PC-3 (cell line): Measurements from ENCODE around the gene ISY1. TPM values are rescaled to one million over a fixed set of nuclear protein-coding genes. Genes with fewer than 3 reads are reported as not detected.
"Not testable (repeated sequence)": the region's sequence is repeated elsewhere in the genome, so short reads cannot be mapped to it uniquely, and the experiment has no call there.

Experiments
- ATAC-seq: fragments of 200-7000 bp; cut with Tn5 transposase; 2 replicates; pipeline ENCODE4 v1.9.1; 2020; ENCODE audit warnings: mild to moderate bottlenecking, moderate library complexity
- BruUV-seq: library from RNA; stranded (reverse); fragments of 400-500 nt; replicated peaks from 2 replicates; lab custom pipeline; 2021; lab: Mats Ljungman, UMichigan
- CTCF ChIA-PET: fragments of 300-600 bp; sonication (Branson Sonifier 250); formaldehyde crosslinking; loops from one replicate; lab custom pipeline; 2022; ENCODE audit warnings: antibody characterized with exemption; lab: Charles Lee
- POLR2A ChIA-PET: fragments of 300-600 bp; sonication (Branson Sonifier 250); formaldehyde crosslinking; loops from one replicate; lab custom pipeline; 2022; ENCODE audit warnings: antibody characterized with exemption; ENCODE audit not compliant: unreplicated experiment; lab: Charles Lee
- DNase-seq: peaks from one replicate; pipeline ENCODE4 v3.0.0-alpha.2; 2015
- H2AFZ ChIP-seq: fragments of 300-600 bp; sonication (generic); 2 replicates; pipeline ENCODE4 v1.6.0; 2016; ENCODE audit warnings: antibody characterized with exemption, low read length
- H3F3A ChIP-seq: fragments of 300-600 bp; sonication (generic); one replicate; pipeline ENCODE4 v1.6.0; 2017; ENCODE audit warnings: antibody characterized with exemption, low read length, control low read depth, mild to moderate bottlenecking; ENCODE audit not compliant: unreplicated experiment
- H3K27ac ChIP-seq: fragments of 300-600 bp; sonication (generic); 2 replicates; pipeline ENCODE4 v1.5.1; 2016; ENCODE audit warnings: mild to moderate bottlenecking, low read length
- H3K27me3 ChIP-seq: fragments of 300-600 bp; sonication (generic); 2 replicates; pipeline ENCODE4 v1.6.1; 2016; ENCODE audit warnings: low read length, mixed read lengths
- H3K36me3 ChIP-seq: fragments of 300-600 bp; sonication (generic); 2 replicates; pipeline ENCODE4 v1.6.1; 2016; ENCODE audit warnings: low read depth, mixed run types, low read length, mixed read lengths
- H3K4me1 ChIP-seq: fragments of 300-600 bp; sonication (generic); 2 replicates; pipeline ENCODE4 v1.5.1; 2016; ENCODE audit warnings: low read length; ENCODE audit not compliant: insufficient read depth
- H3K4me2 ChIP-seq: fragments of 300-600 bp; sonication (generic); 2 replicates; pipeline ENCODE4 v1.6.0; 2016; ENCODE audit warnings: low read length
- H3K4me3 ChIP-seq: fragments of 300-600 bp; sonication (generic); 2 replicates; pipeline ENCODE4 v1.5.1; 2016; ENCODE audit warnings: mild to moderate bottlenecking, low read length, mixed read lengths
- H3K79me2 ChIP-seq: fragments of 300-600 bp; sonication (generic); 2 replicates; pipeline ENCODE4 v1.6.1; 2017; ENCODE audit warnings: low read length, mixed read lengths
- H3K9ac ChIP-seq: fragments of 300-600 bp; sonication (generic); 2 replicates; pipeline ENCODE4 v1.6.0; 2016; ENCODE audit warnings: mild to moderate bottlenecking, low read length
- H3K9me2 ChIP-seq: fragments of 300-600 bp; sonication (generic); replicated peaks from 2 replicates; pipeline ENCODE4 v1.6.1; 2016; ENCODE audit warnings: mixed run types, low read length, mixed read lengths
- H3K9me3 ChIP-seq: fragments of 300-600 bp; sonication (generic); 2 replicates; pipeline ENCODE4 v1.6.1; 2016; ENCODE audit warnings: low read length, mixed read lengths
- H4K20me1 ChIP-seq: fragments of 300-600 bp; sonication (generic); 2 replicates; pipeline ENCODE4 v1.6.1; 2016; ENCODE audit warnings: low read length, mixed read lengths
- EZH2 ChIP-seq: fragments of 300-600 bp; sonication (generic); IDR thresholded peaks from one replicate; pipeline ENCODE4 v1.6.1; 2017; ENCODE audit warnings: antibody characterized with exemption, mild to moderate bottlenecking, low read length; ENCODE audit not compliant: unreplicated experiment
- EZH2phosphoT487 ChIP-seq: fragments of 300-600 bp; sonication (generic); IDR thresholded peaks from 2 replicates; pipeline ENCODE4 v1.6.1; 2018; ENCODE audit warnings: mild to moderate bottlenecking, antibody characterized with exemption, low read length, borderline replicate concordance
- intact Hi-C: fragments of 100-400 bp; cut with micrococcal nuclease; formaldehyde crosslinking; loops from 2 replicates; pipeline ENCODE4 v1.9.0; 2023
- total RNA-seq: library from RNA; depleted of rRNA; stranded (reverse); fragments of >200 nt; gene quantifications from 2 replicates; pipeline ENCODE4 v1.2.3, GENCODE V29; 2014
- TF ChIP-seq, protein P1 (sequence below): fragments of 300-600 bp; sonication (generic); conservative IDR thresholded peaks from 2 replicates; pipeline ENCODE4 v1.5.1; 2017; ENCODE audit warnings: antibody characterized with exemption, low read depth, mild to moderate bottlenecking, low read length

Gene ISY1
- total RNA-seq, 1 experiment from 2014 or later: 18.1 TPM

DNA sequence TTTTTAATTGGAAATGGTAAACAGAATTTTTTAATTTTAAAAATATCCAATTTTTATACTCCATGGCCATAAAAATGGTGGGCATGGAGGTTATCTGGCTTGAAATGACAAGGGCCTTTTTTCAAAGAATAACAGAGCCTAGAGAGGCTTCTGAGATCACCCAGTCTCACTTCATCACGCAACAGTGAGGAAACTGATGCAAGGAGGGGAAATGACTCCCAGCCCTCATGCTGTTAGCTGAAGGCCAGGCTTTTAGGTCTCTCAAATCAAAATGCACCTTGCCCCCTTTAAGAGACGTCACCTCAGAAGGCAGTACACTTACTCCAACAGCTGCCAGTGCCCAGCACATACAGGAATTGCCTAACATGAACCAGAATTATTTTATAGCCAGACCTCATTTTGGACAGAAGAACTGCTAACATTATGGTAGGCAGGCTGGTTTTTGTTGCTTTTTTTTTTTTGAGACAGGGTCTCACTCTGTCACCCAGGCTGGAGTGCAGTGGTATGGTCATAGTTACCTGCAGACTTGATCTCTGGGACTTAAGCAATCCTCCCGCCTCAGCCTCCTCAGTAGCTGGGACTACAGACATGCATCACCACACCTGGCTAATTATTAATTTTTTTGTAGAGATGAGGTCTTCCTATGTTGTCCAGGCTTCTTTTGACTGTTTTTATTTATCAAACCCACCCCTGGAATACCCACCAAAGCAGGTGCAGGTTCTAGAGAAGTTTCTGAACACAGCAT, 48.4 kb downstream of the ISY1 start:
- no TSS peak for BruUV-seq
- intact Hi-C loops: no loop called here
- H3K36me3 ChIP-seq: 0 out of 2 replicates have a peak, but pooled peaks cover 3% of the 10 kb centered on the region
- H3K9ac ChIP-seq: no peak overlapping the region
- H3K79me2 ChIP-seq: peaks cover 11% of the 10 kb centered on the region
- H3K9me3 ChIP-seq: no peaks in the 10 kb centered on the region
- H3K4me1 ChIP-seq: no peaks in the 10 kb centered on the region
- TF ChIP-seq EZH2 (no peak), EZH2phosphoT487 (no peak)
- TF ChIP-seq, protein P1, sequence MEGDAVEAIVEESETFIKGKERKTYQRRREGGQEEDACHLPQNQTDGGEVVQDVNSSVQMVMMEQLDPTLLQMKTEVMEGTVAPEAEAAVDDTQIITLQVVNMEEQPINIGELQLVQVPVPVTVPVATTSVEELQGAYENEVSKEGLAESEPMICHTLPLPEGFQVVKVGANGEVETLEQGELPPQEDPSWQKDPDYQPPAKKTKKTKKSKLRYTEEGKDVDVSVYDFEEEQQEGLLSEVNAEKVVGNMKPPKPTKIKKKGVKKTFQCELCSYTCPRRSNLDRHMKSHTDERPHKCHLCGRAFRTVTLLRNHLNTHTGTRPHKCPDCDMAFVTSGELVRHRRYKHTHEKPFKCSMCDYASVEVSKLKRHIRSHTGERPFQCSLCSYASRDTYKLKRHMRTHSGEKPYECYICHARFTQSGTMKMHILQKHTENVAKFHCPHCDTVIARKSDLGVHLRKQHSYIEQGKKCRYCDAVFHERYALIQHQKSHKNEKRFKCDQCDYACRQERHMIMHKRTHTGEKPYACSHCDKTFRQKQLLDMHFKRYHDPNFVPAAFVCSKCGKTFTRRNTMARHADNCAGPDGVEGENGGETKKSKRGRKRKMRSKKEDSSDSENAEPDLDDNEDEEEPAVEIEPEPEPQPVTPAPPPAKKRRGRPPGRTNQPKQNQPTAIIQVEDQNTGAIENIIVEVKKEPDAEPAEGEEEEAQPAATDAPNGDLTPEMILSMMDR: no peak
- H3F3A ChIP-seq: no peaks in the 10 kb centered on the region
- no peak overlapping the region for H3K4me3 ChIP-seq
- ChIA-PET CTCF (no interaction called here), POLR2A (no interaction called here)
- DNase-seq (no peak), ATAC-seq (no peak)
- no peaks in the 10 kb centered on the region for H4K20me1 ChIP-seq
- no peak overlapping the region for H3K27ac ChIP-seq
- H2AFZ ChIP-seq: no peak overlapping the region
- no peak overlapping the region for H3K4me2 ChIP-seq
- H3K27me3 ChIP-seq: no peaks in the 10 kb centered on the region
- H3K9me2 ChIP-seq: no peaks in the 10 kb centered on the region

DNA sequence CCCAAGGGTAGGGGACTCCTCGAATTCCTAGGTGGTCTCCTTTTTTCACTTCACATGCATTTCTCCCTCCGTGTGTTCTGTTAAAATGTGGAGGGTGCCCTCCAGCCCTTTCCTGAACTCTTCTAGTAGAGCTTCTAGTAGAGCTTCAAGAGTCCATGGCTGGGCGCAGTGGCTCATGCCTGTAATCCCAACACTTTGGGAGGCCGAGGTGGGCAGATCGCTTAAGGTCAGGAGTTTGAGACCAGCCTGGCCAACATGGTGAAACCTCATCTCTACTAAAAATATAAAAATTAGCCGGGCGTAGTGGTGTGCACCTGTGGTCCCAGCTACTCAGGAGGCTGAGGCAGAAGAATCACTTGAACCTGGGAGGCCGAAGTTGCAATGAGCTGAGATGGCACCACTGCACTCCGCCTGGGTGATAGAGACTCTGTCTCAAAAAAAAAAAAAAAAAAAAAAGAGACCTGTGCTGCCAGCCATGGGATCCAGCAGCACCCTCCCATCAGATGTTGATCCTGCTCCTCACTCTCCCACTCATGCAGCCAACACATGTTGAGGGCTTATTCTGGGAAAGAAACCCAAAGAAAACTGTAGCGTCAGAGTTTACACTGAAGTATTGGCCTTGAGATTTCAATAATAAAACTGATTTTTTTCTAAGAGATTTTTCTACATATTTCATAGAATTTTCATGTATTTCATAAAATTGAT, 49.6 kb downstream of the ISY1 start:
- H3K4me3 ChIP-seq, CTCF ChIA-PET, H3K36me3 ChIP-seq, POLR2A ChIA-PET, H3F3A ChIP-seq, H3K4me1 ChIP-seq, H2AFZ ChIP-seq, intact Hi-C loops, H3K4me2 ChIP-seq, H4K20me1 ChIP-seq, H3K27ac ChIP-seq, H3K9me2 ChIP-seq, H3K79me2 ChIP-seq, DNase-seq, ATAC-seq, H3K9me3 ChIP-seq, H3K9ac ChIP-seq, H3K27me3 ChIP-seq, BruUV-seq: not testable (repeated sequence)

DNA sequence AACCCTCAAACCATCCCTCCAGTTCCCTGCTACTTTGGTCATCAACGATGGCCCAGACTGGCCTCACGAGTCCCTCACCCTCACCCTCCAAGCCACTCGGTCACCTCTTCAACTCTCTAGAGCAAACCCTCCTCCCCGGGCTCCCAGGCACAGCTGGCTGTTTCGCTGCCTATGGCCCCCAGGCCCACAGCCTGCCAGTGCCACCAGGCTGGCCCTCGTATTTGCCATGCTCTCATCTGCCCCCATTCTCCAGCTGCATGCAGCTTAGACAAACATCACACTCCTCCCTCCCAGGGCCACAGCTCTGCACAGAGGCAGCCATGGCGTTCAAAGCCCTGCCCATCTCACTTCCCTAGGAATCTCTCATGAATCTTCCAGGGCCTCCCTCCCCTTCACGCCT, 53.1 kb downstream of the ISY1 start:
- ATAC-seq (no peak), DNase-seq (no peak)
- no peaks in the 10 kb centered on the region for H4K20me1 ChIP-seq
- no peaks in the 10 kb centered on the region for H3K4me1 ChIP-seq
- 0 out of 2 replicates have a peak, but pooled peaks cover 3% of the 10 kb centered on the region for H3K36me3 ChIP-seq
- H3K27me3 ChIP-seq: no peaks in the 10 kb centered on the region
- TF ChIP-seq EZH2phosphoT487 (no peak), EZH2 (no peak)
- TF ChIP-seq, protein P1: no peak
- intact Hi-C loops: no loop called here
- H3K9ac ChIP-seq: no peak overlapping the region
- H3K9me2 ChIP-seq: no peaks in the 10 kb centered on the region
- H3K27ac ChIP-seq: no peak overlapping the region
- H2AFZ ChIP-seq: no peak overlapping the region
- no peak overlapping the region for H3K4me2 ChIP-seq
- H3K9me3 ChIP-seq: no peaks in the 10 kb centered on the region
- CTCF ChIA-PET: no interaction called here
- no peak overlapping the region for H3K4me3 ChIP-seq
- H3K79me2 ChIP-seq: no peaks in the 10 kb centered on the region
- BruUV-seq: no TSS peak
- POLR2A ChIA-PET: no interaction called here
- H3F3A ChIP-seq: no peaks in the 10 kb centered on the region
